Activated naive CD8-positive, alpha-beta T cell treated with anti-CD3 and anti-CD28 coated beads, Interleukin-2, amount 50 U/mL, for 24 hours (primary cell): ENCODE measurements around the gene HSBP1.
A peak's percentile ranks its signal among the peaks of the same experiment; 100 is the strongest.

Source experiments
- ATAC-seq: fragments of 150-1000 bp; cut with Tn5 transposase; one replicate; pipeline ENCODE4 v1.10.0; 2021
- DNase-seq: peaks from one replicate; pipeline ENCODE4 v3.0.0; 2021
- H3K27ac Mint-ChIP-seq: one replicate; pipeline ENCODE4 v1.8.0; 2021; ENCODE audit warnings: mild to moderate bottlenecking, mixed read lengths
- H3K27me3 Mint-ChIP-seq: one replicate; pipeline ENCODE4 v1.8.0; 2021; ENCODE audit warnings: mixed read lengths
- H3K36me3 Mint-ChIP-seq: one replicate; pipeline ENCODE4 v1.8.0; 2021; ENCODE audit warnings: low read depth, mixed read lengths
- H3K4me1 Mint-ChIP-seq: one replicate; pipeline ENCODE4 v1.8.0; 2021; ENCODE audit warnings: mixed read lengths
- H3K4me3 Mint-ChIP-seq: one replicate; pipeline ENCODE4 v1.8.0; 2021; ENCODE audit warnings: mild to moderate bottlenecking, moderate library complexity, mixed read lengths
- H3K9me3 Mint-ChIP-seq: one replicate; pipeline ENCODE4 v1.8.0; 2021; ENCODE audit warnings: mixed read lengths

Gene HSBP1

GRCh38 chr16:83807710-83808572, at the start of gene HSBP1:
HSBP1 (plus strand) TSS chr16:83807978; CDS start chr16:83808077, 99 bp downstream.
- Mint-ChIP-seq H3K4me1 (peaks cover 43% of the 10 kb centered on the region), H3K36me3 (peaks cover 36% of the 10 kb centered on the region)
- ATAC-seq, result peak; percentile 96

GRCh38 chr16:83762141-83762991, 45.4 kb upstream of the HSBP1 start:
- Mint-ChIP-seq H3K4me3 (no peak overlapping the region), H3K4me1 (no peaks in the 10 kb centered on the region), H3K9me3 (no peaks in the 10 kb centered on the region), H3K27ac (no peak overlapping the region), H3K27me3 (peaks cover 5% of the 10 kb centered on the region), H3K36me3 (no peaks in the 10 kb centered on the region)
- ATAC-seq, result no peak
- DNase-seq, result no peak

More at GRCh38 chr16:83807710-83808572, at the start of gene HSBP1:
- peak within 1 kb of the TSS; percentile 92 for H3K27ac Mint-ChIP-seq
- no peaks in the 10 kb centered on the region for H3K9me3 Mint-ChIP-seq
- peak within 1 kb of the TSS; percentile 95 for H3K4me3 Mint-ChIP-seq
- H3K27me3 Mint-ChIP-seq, result no peaks in the 10 kb centered on the region
- DNase-seq, result peak; percentile 95

GRCh38 chr16:83762992-83763358, 44.8 kb upstream of the HSBP1 start:
- H3K27ac Mint-ChIP-seq, result no peak overlapping the region
- H3K27me3 Mint-ChIP-seq, result peaks cover 3% of the 10 kb centered on the region
- ATAC-seq (no peak), DNase-seq (no peak)
- H3K36me3 Mint-ChIP-seq, result no peaks in the 10 kb centered on the region
- H3K9me3 Mint-ChIP-seq, result no peaks in the 10 kb centered on the region
- no peaks in the 10 kb centered on the region for H3K4me1 Mint-ChIP-seq
- H3K4me3 Mint-ChIP-seq, result no peak overlapping the region

- Mint-ChIP-seq H3K4me3 (no peak overlapping the region), H3K36me3 (no peaks in the 10 kb centered on the region)
Observed at GRCh38 chr16:83768986-83769385, 38.8 kb upstream of the HSBP1 start.

GRCh38 chr16:83769397-83770008, 38.3 kb upstream of the HSBP1 start:
- no peak for DNase-seq
- ATAC-seq, result no peak
- Mint-ChIP-seq H3K4me1 (peaks cover 2% of the 10 kb centered on the region), H3K9me3 (no peaks in the 10 kb centered on the region), H3K27me3 (no peaks in the 10 kb centered on the region), H3K27ac (no peak overlapping the region), H3K4me3 (no peak overlapping the region), H3K36me3 (no peaks in the 10 kb centered on the region)

More at GRCh38 chr16:83768986-83769385, 38.8 kb upstream of the HSBP1 start:
- no peak for ATAC-seq
- Mint-ChIP-seq H3K27me3 (no peaks in the 10 kb centered on the region), H3K4me1 (peaks cover 2% of the 10 kb centered on the region), H3K27ac (no peak overlapping the region), H3K9me3 (no peaks in the 10 kb centered on the region)
- DNase-seq, result no peak

GRCh38 chr16:83771306-83771942, 36.4 kb upstream of the HSBP1 start:
- Mint-ChIP-seq H3K4me3 (no peak overlapping the region), H3K4me1 (peaks cover 2% of the 10 kb centered on the region), H3K27me3 (no peaks in the 10 kb centered on the region), H3K9me3 (no peaks in the 10 kb centered on the region), H3K36me3 (no peaks in the 10 kb centered on the region), H3K27ac (no peak overlapping the region)
- ATAC-seq (no peak), DNase-seq (no peak)

- DNase-seq (no peak), ATAC-seq (no peak)
- H3K9me3 Mint-ChIP-seq, result no peaks in the 10 kb centered on the region
- no peaks in the 10 kb centered on the region for H3K27me3 Mint-ChIP-seq
- no peaks in the 10 kb centered on the region for H3K36me3 Mint-ChIP-seq
- no peak overlapping the region for H3K4me3 Mint-ChIP-seq
- no peak overlapping the region for H3K27ac Mint-ChIP-seq
- H3K4me1 Mint-ChIP-seq, result peaks cover 2% of the 10 kb centered on the region
Observed at GRCh38 chr16:83772806-83773205, 35.0 kb upstream of the HSBP1 start.

- DNase-seq, result no peak
- no peaks in the 10 kb centered on the region for H3K9me3 Mint-ChIP-seq
- ATAC-seq, result no peak
- no peaks in the 10 kb centered on the region for H3K36me3 Mint-ChIP-seq
- no peak overlapping the region for H3K4me3 Mint-ChIP-seq
- H3K27me3 Mint-ChIP-seq, result peaks cover 3% of the 10 kb centered on the region
- H3K4me1 Mint-ChIP-seq, result peaks cover 2% of the 10 kb centered on the region
- no peak overlapping the region for H3K27ac Mint-ChIP-seq
Observed at GRCh38 chr16:83774066-83774465, 33.7 kb upstream of the HSBP1 start.

GRCh38 chr16:83776944-83777343, 30.8 kb upstream of the HSBP1 start:
- H3K36me3 Mint-ChIP-seq, result no peaks in the 10 kb centered on the region
- H3K27ac Mint-ChIP-seq, result no peak overlapping the region
- H3K4me3 Mint-ChIP-seq, result no peak overlapping the region
- ATAC-seq (no peak), DNase-seq (no peak)
- peaks cover 5% of the 10 kb centered on the region for H3K27me3 Mint-ChIP-seq
- H3K4me1 Mint-ChIP-seq, result no peaks in the 10 kb centered on the region
- H3K9me3 Mint-ChIP-seq, result no peaks in the 10 kb centered on the region

GRCh38 chr16:83779886-83780285, 27.9 kb upstream of the HSBP1 start:
- H3K27me3 Mint-ChIP-seq, result peaks cover 7% of the 10 kb centered on the region
- no peaks in the 10 kb centered on the region for H3K9me3 Mint-ChIP-seq
- no peak overlapping the region for H3K4me3 Mint-ChIP-seq
- no peak for DNase-seq
- no peaks in the 10 kb centered on the region for H3K36me3 Mint-ChIP-seq
- H3K27ac Mint-ChIP-seq, result no peak overlapping the region
- no peak for ATAC-seq
- H3K4me1 Mint-ChIP-seq, result no peaks in the 10 kb centered on the region

- ATAC-seq (no peak), DNase-seq (no peak)
- Mint-ChIP-seq H3K36me3 (no peaks in the 10 kb centered on the region), H3K9me3 (no peaks in the 10 kb centered on the region), H3K4me3 (no peak overlapping the region), H3K4me1 (no peaks in the 10 kb centered on the region), H3K27me3 (peaks cover 2% of the 10 kb centered on the region), H3K27ac (no peak overlapping the region)
Observed at GRCh38 chr16:83785455-83785854, 22.3 kb upstream of the HSBP1 start.

GRCh38 chr16:83789642-83790401, 18.0 kb upstream of the HSBP1 start:
- H3K4me3 Mint-ChIP-seq, result no peak overlapping the region
- no peaks in the 10 kb centered on the region for H3K36me3 Mint-ChIP-seq
- no peak for ATAC-seq

GRCh38 chr16:83791916-83792315, 15.9 kb upstream of the HSBP1 start:
- Mint-ChIP-seq H3K36me3 (no peaks in the 10 kb centered on the region), H3K4me1 (peaks cover 7% of the 10 kb centered on the region), H3K27ac (no peak overlapping the region), H3K9me3 (no peaks in the 10 kb centered on the region), H3K27me3 (peaks cover 8% of the 10 kb centered on the region), H3K4me3 (no peak overlapping the region)
- DNase-seq (no peak), ATAC-seq (no peak)

More at GRCh38 chr16:83789642-83790401, 18.0 kb upstream of the HSBP1 start:
- Mint-ChIP-seq H3K9me3 (no peaks in the 10 kb centered on the region), H3K27ac (no peak overlapping the region), H3K4me1 (peaks cover 7% of the 10 kb centered on the region), H3K27me3 (peaks cover 3% of the 10 kb centered on the region)
- no peak for DNase-seq

- H3K27ac Mint-ChIP-seq, result no peak overlapping the region
- H3K36me3 Mint-ChIP-seq, result no peaks in the 10 kb centered on the region
- no peak overlapping the region for H3K4me3 Mint-ChIP-seq
- H3K27me3 Mint-ChIP-seq, result peaks cover 8% of the 10 kb centered on the region
- peaks cover 7% of the 10 kb centered on the region for H3K4me1 Mint-ChIP-seq
- ATAC-seq, result no peak
- no peaks in the 10 kb centered on the region for H3K9me3 Mint-ChIP-seq
- DNase-seq, result no peak
Observed at GRCh38 chr16:83792391-83792790, 15.4 kb upstream of the HSBP1 start.
